Dedifferentiated amniotic fluid mesenchymal stem cell (primary cell): ENCODE measurements around the gene ZGPAT.
"Not testable (repeated sequence)": the region's sequence is repeated elsewhere in the genome, so short reads cannot be mapped to it uniquely, and the experiment has no call there.

Source experiments
- DNase-seq: peaks from one replicate; pipeline ENCODE4 v3.0.0-alpha.2; 2016; ENCODE audit errors: extremely low spot score

ZGPAT gene

DNA sequence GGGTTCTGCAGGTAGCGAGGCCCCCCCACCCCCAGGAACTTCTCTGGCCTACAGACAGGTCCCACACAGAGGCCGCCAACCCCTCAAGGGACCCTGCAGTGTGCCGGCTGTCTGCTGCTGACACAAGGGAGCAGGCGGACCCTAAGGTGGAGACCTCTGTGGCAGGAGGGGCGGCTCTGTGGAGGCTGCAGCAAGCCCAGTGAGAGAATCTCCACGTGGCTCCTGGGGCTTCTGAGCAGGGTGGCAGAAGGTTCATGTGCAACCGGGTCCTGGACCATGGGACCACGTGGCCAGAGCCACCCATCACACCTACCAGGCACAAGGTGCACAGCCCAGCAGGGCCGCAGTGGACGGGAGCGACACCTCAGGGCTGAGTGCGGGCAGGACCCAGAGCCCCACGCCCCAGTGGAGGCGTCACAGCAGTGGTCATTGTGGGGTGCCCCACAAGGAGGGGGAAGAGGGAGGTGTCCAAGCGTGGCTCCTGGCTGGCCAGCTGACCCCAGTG is 4.3 kb upstream of the ZGPAT start:
- DNase-seq = no peak

GRCh38 chr20:63703976-63704748 is 3.7 kb upstream of the ZGPAT start:
- DNase-seq = no peak

DNA sequence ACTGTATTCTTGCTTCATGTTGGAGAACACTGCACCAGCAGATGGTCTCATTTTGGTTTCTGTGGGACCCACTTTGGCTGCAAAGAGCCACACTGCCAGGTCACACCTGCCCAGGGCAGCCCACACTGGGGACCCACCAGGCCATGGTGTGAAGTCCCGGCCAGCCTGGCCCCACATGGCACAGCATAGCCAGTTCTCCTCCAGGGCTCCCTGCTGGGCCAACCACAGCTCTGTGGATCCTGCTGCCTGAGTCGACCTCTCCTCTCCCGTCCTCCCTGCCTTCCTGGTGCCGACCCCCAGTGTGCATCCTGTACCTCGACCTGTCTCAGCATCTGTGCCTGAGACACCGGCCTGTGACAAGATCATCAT is 3.1 kb upstream of the ZGPAT start:
- no peak for DNase-seq

DNA sequence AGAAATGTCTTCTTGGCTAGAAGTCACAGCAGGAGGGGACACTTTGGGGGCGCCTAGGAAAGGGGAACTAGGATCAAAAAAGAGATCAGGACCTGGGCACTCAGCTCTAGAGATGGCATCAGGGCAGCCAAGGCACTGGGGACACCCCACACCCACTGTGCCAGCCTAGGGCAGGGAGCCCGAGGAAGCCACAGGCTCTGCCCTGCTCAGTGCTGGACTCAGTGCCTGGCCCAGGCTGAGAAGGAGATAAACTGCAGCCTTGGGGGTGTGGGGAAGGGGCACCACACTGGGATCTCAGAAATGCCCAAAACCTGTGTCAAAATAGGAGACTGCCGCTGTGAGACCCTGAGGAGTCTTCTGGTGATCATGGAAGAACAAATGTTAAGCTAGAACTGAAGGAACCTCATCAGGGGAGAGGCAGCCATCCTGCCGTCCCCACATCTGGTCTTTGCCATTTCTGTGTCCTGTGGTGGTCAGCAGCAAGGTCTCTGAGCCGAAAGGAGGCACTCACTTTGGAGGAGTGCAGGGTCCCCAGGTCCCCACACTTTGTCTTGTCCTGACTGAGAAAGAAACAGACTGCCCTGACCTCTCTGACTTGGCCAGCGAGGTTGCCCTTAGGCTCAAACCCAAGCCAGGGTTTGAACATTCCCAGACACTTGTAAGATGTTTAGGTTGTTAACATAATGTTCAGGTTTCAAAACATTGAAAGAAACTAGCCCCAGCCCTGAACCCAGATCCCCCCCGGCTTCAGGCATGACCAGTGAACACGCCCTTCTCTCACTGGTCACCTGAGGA is 2.4 kb upstream of the ZGPAT start:
- no peak for DNase-seq

GRCh38 chr20:63706027-63706695 is 1.7 kb upstream of the ZGPAT start:
- no peak for DNase-seq

DNA sequence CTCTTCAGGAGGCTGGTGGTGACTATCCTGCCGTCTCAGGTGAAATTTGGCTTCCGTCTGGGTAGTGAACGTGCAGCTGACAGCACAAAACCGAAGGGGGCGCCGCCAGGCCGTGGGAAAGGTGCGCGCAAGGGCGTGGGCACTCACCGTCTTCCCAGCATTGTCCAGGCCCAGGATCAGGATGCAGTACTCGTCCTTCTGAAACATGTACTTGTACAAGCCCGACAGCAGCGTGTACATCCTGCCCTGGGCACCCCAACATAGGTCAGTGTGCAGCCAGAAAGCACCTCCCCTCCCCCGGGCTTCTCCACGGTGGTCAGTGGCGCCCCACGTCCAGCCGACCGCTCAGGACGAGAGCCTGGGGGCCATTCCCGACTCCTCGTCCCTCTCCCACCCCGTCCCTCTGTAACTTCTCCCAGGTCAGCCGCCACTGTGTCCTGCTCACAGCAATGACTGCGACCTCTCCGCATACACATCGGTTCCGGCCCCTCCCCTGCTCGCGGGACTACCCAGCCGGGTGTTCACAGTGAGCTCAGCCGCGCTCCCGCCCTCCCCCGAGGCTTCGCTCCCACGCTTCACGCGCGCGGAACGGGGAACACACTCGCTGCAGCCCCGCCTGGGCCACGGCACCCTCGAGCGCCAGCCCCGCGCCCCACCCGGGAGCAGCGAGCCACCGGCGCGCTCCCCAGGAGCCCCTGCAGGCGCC is 834 bp upstream of the ZGPAT start:
- DNase-seq = peak; percentile 29

DNA sequence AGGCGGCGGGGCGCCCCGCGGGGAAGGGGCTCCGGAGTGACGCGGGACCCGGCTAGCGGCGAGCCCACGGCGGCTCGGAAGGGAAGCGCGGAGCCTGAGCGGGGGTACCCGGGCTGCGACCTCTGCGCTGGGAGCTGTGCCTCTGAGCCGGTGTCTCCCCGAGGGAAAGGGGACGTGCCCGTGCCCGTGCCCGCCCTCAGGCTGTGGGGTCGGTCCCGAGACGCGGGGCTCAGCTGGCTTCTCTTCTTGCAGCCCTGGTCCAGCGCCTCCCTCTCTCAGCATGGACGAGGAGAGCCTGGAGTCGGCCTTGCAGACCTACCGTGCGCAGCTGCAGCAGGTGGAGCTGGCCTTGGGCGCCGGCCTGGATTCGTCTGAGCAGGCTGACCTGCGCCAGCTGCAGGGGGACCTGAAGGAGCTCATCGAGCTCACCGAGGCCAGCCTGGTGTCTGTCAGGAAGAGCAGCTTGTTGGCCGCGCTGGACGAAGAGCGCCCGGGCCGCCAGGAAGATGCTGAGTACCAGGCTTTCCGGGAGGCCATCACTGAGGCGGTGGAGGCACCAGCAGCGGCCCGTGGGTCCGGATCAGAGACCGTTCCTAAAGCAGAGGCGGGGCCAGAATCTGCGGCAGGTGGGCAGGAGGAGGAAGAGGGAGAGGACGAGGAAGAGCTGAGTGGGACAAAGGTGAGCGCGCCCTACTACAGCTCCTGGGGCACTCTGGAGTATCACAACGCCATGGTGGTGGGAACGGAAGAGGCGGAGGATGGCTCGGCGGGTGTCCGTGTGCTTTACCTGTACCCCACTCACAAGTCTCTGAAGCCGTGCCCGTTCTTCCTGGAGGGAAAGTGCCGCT is 686 bp downstream of the ZGPAT start:
- DNase-seq = no peak

- DNase-seq = no peak
These were observed 1.3 kb downstream of the ZGPAT start for GRCh38 chr20:63709149-63709527.

GRCh38 chr20:63711085-63711645 is 3.3 kb downstream of the ZGPAT start:
- DNase-seq = no peak

GRCh38 chr20:63712191-63712590 is 4.4 kb downstream of the ZGPAT start:
- DNase-seq = no peak

GRCh38 chr20:63714858-63715257 is 7.0 kb downstream of the ZGPAT start:
- no peak for DNase-seq

DNA sequence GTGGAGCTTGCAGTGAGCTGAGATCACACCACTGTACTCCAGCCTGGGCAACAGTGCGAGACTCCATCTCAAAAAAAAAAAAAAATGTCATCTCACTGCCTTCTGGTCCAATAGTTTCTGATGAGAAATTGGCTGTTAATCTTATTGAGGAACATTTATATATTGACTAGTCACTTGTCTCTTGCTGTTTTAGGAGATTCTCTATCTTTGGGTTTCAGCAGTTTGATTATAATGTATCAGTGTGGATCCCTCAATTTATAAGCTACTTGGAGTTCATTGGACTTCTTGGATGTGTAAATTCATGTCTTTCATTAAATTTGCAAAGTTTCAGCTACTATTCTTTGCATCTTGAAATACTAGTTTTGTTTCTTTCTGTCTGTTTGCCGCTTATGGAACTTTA is 11.2 kb downstream of the ZGPAT start:
- no peak for DNase-seq

GRCh38 chr20:63722967-63723622 is 15.3 kb downstream of the ZGPAT start:
- not testable (repeated sequence) for DNase-seq

DNA sequence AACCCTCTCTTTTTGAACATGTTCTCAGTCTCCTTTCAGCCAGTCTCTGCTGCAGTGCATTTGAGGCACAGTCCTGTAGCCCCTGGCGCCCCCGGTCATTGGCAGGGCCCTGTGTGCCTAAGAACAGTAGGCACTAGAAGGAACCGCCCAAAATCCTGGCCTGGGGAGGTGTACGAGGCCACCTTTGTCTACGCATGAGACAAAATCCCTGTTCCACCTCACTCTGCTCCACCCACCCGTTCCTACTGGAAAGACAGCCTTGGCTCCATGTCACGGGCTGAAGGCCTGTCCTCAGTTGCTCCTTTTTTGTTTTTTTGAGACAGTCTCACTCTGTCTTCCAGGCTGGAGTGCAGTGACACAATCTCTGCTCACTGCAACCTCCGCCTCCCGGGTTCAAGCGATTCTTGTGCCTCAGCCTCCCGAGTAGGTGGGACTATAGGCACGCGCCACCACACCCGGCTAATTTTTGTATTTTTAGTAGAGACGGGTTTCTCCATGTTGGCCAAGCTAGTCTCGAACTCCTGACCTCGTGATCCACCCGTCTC is 22.4 kb downstream of the ZGPAT start:
- DNase-seq = not testable (repeated sequence)

- DNase-seq = no peak
These were observed 23.6 kb downstream of the ZGPAT start for GRCh38 chr20:63731410-63731809.

- no peak for DNase-seq
These were observed 24.6 kb downstream of the ZGPAT start for GRCh38 chr20:63732118-63733095.

DNA sequence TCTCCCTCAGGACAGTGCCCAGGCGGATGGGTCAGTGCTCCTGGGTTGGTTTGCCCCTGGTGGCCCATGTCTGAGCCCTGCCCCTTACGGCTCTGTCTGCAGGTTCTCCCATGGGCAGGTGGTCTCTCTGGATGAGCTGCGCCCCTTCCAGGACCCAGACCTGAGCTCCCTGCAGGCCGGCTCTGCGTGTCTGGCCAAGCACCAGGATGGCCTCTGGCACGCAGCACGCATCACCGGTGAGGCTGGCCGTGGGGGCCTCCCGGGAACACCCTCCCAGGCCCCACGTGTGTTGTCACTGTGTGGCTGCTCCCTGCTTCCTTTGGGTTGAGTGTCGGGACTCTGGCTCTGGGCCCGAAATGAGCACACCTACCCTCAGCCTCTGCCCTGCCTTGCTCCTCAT is 25.3 kb downstream of the ZGPAT start:
- no peak for DNase-seq

DNA sequence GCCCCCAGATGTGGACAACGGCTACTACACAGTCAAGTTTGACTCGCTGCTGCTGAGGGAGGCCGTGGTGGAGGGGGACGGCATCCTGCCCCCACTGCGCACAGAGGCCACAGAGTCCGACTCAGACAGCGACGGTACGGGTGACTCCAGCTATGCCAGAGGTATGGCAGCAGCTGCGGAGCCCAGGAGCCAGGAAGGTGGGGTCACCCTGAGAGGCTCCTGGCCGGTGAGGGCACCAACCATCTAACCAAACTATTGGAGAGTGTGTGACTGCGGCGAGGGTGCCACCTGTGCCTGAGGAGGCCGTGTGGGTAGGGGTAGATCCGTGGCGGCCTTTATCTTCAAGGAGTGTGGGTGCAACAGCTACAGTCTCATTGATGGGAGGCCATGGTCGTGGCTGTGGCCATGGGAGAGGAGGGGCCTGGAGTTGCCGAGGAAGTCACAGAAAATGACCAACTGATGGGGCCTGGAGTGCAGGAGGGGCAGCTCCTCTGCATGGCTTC is 25.8 kb downstream of the ZGPAT start:
- DNase-seq = no peak
